CD14-positive monocyte (primary cell): Measurements from ENCODE around the gene PKNOX2. TPM values are rescaled to one million over a fixed set of nuclear protein-coding genes. Genes with fewer than 3 reads are reported as not detected.

Experiments
- DNase-seq, 3 donors: peaks; one replicate each; pipeline ENCODE4 v3.0.0-alpha.2; 2011 to 2022
- H2AFZ ChIP-seq: 2 replicates; pipeline ENCODE4 v1.6.0; 2012; ENCODE audit warnings: mild to moderate bottlenecking, low read depth, low read length, inconsistent platforms; ENCODE audit not compliant: insufficient read depth, poor library complexity, severe bottlenecking
- H3K27ac ChIP-seq, 2 donors: 1 replicate in 1 of 2; 2 replicates in 1 of 2; pipeline ENCODE4 v1.5.1; 2012 to 2013; ENCODE audit warnings: low read length in 2 of 2, control low read depth in 1 of 2, inconsistent platforms in 1 of 2, low read depth in 1 of 2, mild to moderate bottlenecking in 1 of 2
- H3K27me3 ChIP-seq, 2 donors: one replicate each; pipeline versions ENCODE4 v1.6.0 to v1.6.1; 2011 to 2013; ENCODE audit warnings: low read length in 2 of 2; ENCODE audit not compliant: control insufficient read depth in 2 of 2, insufficient read depth in 2 of 2
- H3K36me3 ChIP-seq, 2 donors: replicated peaks in 1 of 2; 1 replicate in 1 of 2; 2 replicates in 1 of 2; pipeline versions ENCODE4 v1.5.1 to v1.6.1; 2012 to 2013; ENCODE audit warnings: low read length in 2 of 2, control low read depth in 1 of 2, inconsistent platforms in 1 of 2, mild to moderate bottlenecking in 1 of 2; ENCODE audit not compliant: insufficient read depth in 2 of 2, control insufficient read depth in 1 of 2
- H3K4me1 ChIP-seq, 2 donors: 1 replicate in 1 of 2; 2 replicates in 1 of 2; pipeline versions ENCODE4 v1.5.1 to v1.6.1; 2012 to 2013; ENCODE audit warnings: low read length in 2 of 2, control low read depth in 1 of 2, inconsistent platforms in 1 of 2, mild to moderate bottlenecking in 1 of 2, moderate library complexity in 1 of 2; ENCODE audit not compliant: insufficient read depth in 2 of 2, control insufficient read depth in 1 of 2
- H3K4me2 ChIP-seq: replicated peaks from 2 replicates; pipeline ENCODE3; 2012; ENCODE audit warnings: low read length, moderate library complexity, mild to moderate bottlenecking; ENCODE audit not compliant: poor library complexity, severe bottlenecking; ENCODE audit errors: extremely low read depth
- H3K4me3 ChIP-seq, 3 experiments: fragments of 200-600 bp in 1 of 3; sonication (generic) in 1 of 3; replicated peaks in 1 of 3; 1 replicate in 2 of 3; 2 replicates in 1 of 3; pipeline ENCODE4 v1.5.1; 2011 to 2013; ENCODE audit warnings: low read length in 3 of 3, mild to moderate bottlenecking in 3 of 3, control low read depth in 2 of 3, low read depth in 2 of 3, inconsistent platforms in 1 of 3, moderate library complexity in 1 of 3
- H3K79me2 ChIP-seq: 2 replicates; pipeline ENCODE4 v1.6.0; 2012; ENCODE audit warnings: mild to moderate bottlenecking, control low read depth, inconsistent platforms, low read length, moderate library complexity; ENCODE audit not compliant: insufficient read depth
- H3K9ac ChIP-seq: 2 replicates; pipeline ENCODE4 v1.6.0; 2017; ENCODE audit warnings: low read length, mild to moderate bottlenecking; ENCODE audit not compliant: insufficient read depth, poor library complexity, severe bottlenecking
- H3K9me3 ChIP-seq, 2 donors: replicated peaks in 1 of 2; 1 replicate in 1 of 2; 2 replicates in 1 of 2; pipeline versions ENCODE4 v1.5.1 to v1.6.1; 2012 to 2013; ENCODE audit warnings: low read length in 2 of 2, control low read depth in 1 of 2; ENCODE audit not compliant: control insufficient read depth in 1 of 2, insufficient read depth in 1 of 2
- H4K20me1 ChIP-seq: 2 replicates; pipeline ENCODE4 v1.6.0; 2012; ENCODE audit warnings: mild to moderate bottlenecking, low read length, control low read depth, moderate library complexity; ENCODE audit not compliant: insufficient read depth
- H3K27ac Mint-ChIP-seq, 7 donors: one replicate each; pipeline ENCODE4 v1.8.0; 2020; ENCODE audit warnings: mild to moderate bottlenecking in 7 of 7, mixed read lengths in 7 of 7, moderate library complexity in 6 of 7, inconsistent platforms in 2 of 7
- H3K27me3 Mint-ChIP-seq, 3 donors: one replicate each; pipeline ENCODE4 v1.8.0; 2021 to 2022; ENCODE audit warnings: low read depth in 3 of 3, mild to moderate bottlenecking in 3 of 3, mixed read lengths in 3 of 3, moderate library complexity in 3 of 3, inconsistent platforms in 1 of 3
- H3K36me3 Mint-ChIP-seq, 2 donors: one replicate each; pipeline ENCODE4 v1.8.0; 2020; ENCODE audit warnings: mixed read lengths in 2 of 2, inconsistent platforms in 1 of 2, mild to moderate bottlenecking in 1 of 2
- H3K4me1 Mint-ChIP-seq: one replicate; pipeline ENCODE4 v1.8.0; 2020; ENCODE audit warnings: mild to moderate bottlenecking, mixed read lengths
- H3K4me3 Mint-ChIP-seq, 2 donors: one replicate each; pipeline ENCODE4 v1.8.0; 2020; ENCODE audit warnings: mild to moderate bottlenecking in 2 of 2, mixed read lengths in 2 of 2, moderate library complexity in 1 of 2
- H3K9me3 Mint-ChIP-seq, 7 donors: one replicate each; pipeline ENCODE4 v1.8.0; 2020 to 2022; ENCODE audit warnings: mixed read lengths in 7 of 7, mild to moderate bottlenecking in 6 of 7, moderate library complexity in 6 of 7, inconsistent platforms in 2 of 7
- CTCF ChIP-seq: fragments of 200-600 bp; IDR thresholded peaks from one replicate; pipeline ENCODE4 v1.8.0; 2022; ENCODE audit warnings: antibody characterized with exemption, mild to moderate bottlenecking
- WGBS: methylation state at CpG from one replicate; pipeline ENCODE4 v1.1.5; 2013; ENCODE audit warnings: missing lambda C conversion rate; ENCODE audit not compliant: insufficient coverage; 5-methylcytosine and 5-hydroxymethylcytosine counted together
- intact Hi-C, 2 donors: fragments of 100-400 bp; cut with micrococcal nuclease; formaldehyde crosslinking; loops; one replicate each; pipeline versions ENCODE4 v1.15.0 to v1.15.1; 2023
- polyA plus RNA-seq, 3 donors: library from polyadenylated mRNA; depleted of rRNA in 1 of 3; unstranded in 2 of 3; stranded (reverse) in 1 of 3; fragments of 300-500 nt in 2 of 3; fragments of >200 nt in 1 of 3; fragmentation: Illumina TruSeq in 2 of 3; gene quantifications; 1 replicate in 2 of 3; 2 replicates in 1 of 3; pipeline ENCODE4 v1.2.3, GENCODE V29; 2012 to 2021

The PKNOX2 gene
- polyA plus RNA-seq, 3 donors: not detected

- H3K4me1 ChIP-seq: no peaks in the 10 kb centered on the region
- no peak overlapping the region for H3K27ac ChIP-seq
- 90% methylated on average over 2 of the region's 2 CpGs for WGBS
- DNase-seq: no peak
- TF ChIP-seq CTCF: no peak
- H3K79me2 ChIP-seq: no peaks in the 10 kb centered on the region
- H4K20me1 ChIP-seq: no peaks in the 10 kb centered on the region
- Mint-ChIP-seq H3K4me3 (no peak overlapping the region), H3K36me3 (no peaks in the 10 kb centered on the region), H3K27me3 (peaks cover 11 to 26% (median 16%) of the 10 kb centered on the region in 3 donors), H3K27ac (no peak overlapping the region), H3K9me3 (no peaks in the 10 kb centered on the region), H3K4me1 (peaks cover 2% of the 10 kb centered on the region)
- no peak overlapping the region for H2AFZ ChIP-seq
- H3K4me2 ChIP-seq: no peak overlapping the region
- intact Hi-C loops: no loop called here
- H3K27me3 ChIP-seq: no peaks in the 10 kb centered on the region
- H3K36me3 ChIP-seq: no peaks in the 10 kb centered on the region
- H3K9me3 ChIP-seq: no peaks in the 10 kb centered on the region
- H3K9ac ChIP-seq: no peak overlapping the region
- no peak overlapping the region for H3K4me3 ChIP-seq
Measured at GRCh38 chr11:125347261-125347585, 182.7 kb downstream of the PKNOX2 start.

DNA sequence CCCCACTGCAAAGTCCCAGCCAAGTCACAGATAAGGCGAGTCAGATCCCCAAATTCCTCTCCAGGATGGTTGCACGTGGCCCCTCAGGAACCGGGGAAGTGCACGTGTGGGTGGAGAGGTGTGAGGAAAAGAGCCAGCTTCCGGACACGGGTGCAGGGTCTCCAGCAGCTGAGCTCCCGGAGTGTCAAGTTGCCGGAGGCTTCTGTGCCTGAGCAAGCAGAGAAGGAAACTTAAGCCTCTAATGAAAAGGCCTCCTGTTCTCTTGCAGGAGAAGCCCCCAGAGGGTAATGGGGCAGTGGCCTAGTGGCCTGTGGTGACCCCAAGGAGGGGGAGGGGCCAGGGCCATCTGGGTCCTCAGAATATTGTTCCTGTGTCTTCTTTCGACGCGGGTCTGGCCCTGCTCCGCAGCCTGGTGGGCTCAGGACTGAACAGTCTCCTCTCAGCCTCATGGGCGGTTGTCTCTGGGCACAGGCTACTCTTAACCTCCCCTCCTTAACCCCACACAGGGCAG, 183.6 kb downstream of the PKNOX2 start:
- H3K27me3 Mint-ChIP-seq: peaks cover 11 to 24% (median 19%) of the 10 kb centered on the region in 3 donors
- no peaks in the 10 kb centered on the region for H3K4me1 ChIP-seq
- H3K36me3 ChIP-seq: no peaks in the 10 kb centered on the region
- DNase-seq: no peak
- no peak overlapping the region for H3K9ac ChIP-seq
- 78% methylated on average over 10 of the region's 13 CpGs for WGBS
- peaks cover 0 to 1% (median 0%) of the 10 kb centered on the region in 7 donors for H3K9me3 Mint-ChIP-seq
- intact Hi-C loops: no loop called here
- no peak overlapping the region for H3K27ac ChIP-seq
- no peak overlapping the region for H3K27ac Mint-ChIP-seq
- no peak for TF ChIP-seq CTCF
- no peaks in the 10 kb centered on the region for H3K9me3 ChIP-seq
- peaks cover 2% of the 10 kb centered on the region for H3K4me1 Mint-ChIP-seq
- no peak overlapping the region for H3K4me2 ChIP-seq
- no peak overlapping the region for H3K4me3 Mint-ChIP-seq
- no peaks in the 10 kb centered on the region for H3K36me3 Mint-ChIP-seq
- peak overlapping the region; percentile 31 for H2AFZ ChIP-seq
- no peaks in the 10 kb centered on the region for H3K79me2 ChIP-seq
- no peak overlapping the region for H3K4me3 ChIP-seq
- H4K20me1 ChIP-seq: no peaks in the 10 kb centered on the region
- no peaks in the 10 kb centered on the region for H3K27me3 ChIP-seq
